H54 (cell line): ENCODE measurements around the gene PCDH9.
A peak's percentile ranks its signal among the peaks of the same experiment; 100 is the strongest.

Experiments
- DNase-seq: peaks from one replicate; pipeline ENCODE4 v3.0.0; 2011; ENCODE audit warnings: low spot score, mixed read lengths; ENCODE audit not compliant: insufficient read length
- FAIRE-seq: peaks from 3 replicates; lab custom pipeline; 2011; peaks lifted over from hg19 to GRCh38; lab: Jason Lieb, UNC
- POLR2A ChIP-seq: IDR thresholded peaks from 2 replicates; pipeline ENCODE4 v1.6.1; 2011; ENCODE audit warnings: low read depth, mild to moderate bottlenecking, low read length

PCDH9 gene

GRCh38 chr13:66407128-66407527 is 823.0 kb downstream of the PCDH9 start:
- TF ChIP-seq POLR2A: no peak
- FAIRE-seq (no peak), DNase-seq (no peak)

GRCh38 chr13:66405908-66406802 is 824.0 kb downstream of the PCDH9 start:
- TF ChIP-seq POLR2A: no peak
- DNase-seq (no peak), FAIRE-seq (peak; percentile 60)

GRCh38 chr13:66402546-66402945 is 827.6 kb downstream of the PCDH9 start:
- no peak for TF ChIP-seq POLR2A
- FAIRE-seq (no peak), DNase-seq (no peak)

GRCh38 chr13:66402066-66402465 is 828.1 kb downstream of the PCDH9 start:
- FAIRE-seq (no peak), DNase-seq (no peak)
- TF ChIP-seq POLR2A: no peak

- no peak for FAIRE-seq
- TF ChIP-seq POLR2A: no peak
- DNase-seq: no peak
These were observed 829.8 kb downstream of the PCDH9 start for GRCh38 chr13:66400292-66400691.

GRCh38 chr13:66399873-66400272 is 830.3 kb downstream of the PCDH9 start:
- no peak for TF ChIP-seq POLR2A
- FAIRE-seq (no peak), DNase-seq (no peak)

GRCh38 chr13:66397133-66397532 is 833.0 kb downstream of the PCDH9 start:
- FAIRE-seq (no peak), DNase-seq (no peak)
- TF ChIP-seq POLR2A: no peak

GRCh38 chr13:66391322-66391721 is 838.8 kb downstream of the PCDH9 start:
- no peak for TF ChIP-seq POLR2A
- no peak for FAIRE-seq
- no peak for DNase-seq

- no peak for TF ChIP-seq POLR2A
- FAIRE-seq (no peak), DNase-seq (no peak)
These were observed 851.2 kb downstream of the PCDH9 start for GRCh38 chr13:66378894-66379293.

- TF ChIP-seq POLR2A: no peak
- FAIRE-seq: no peak
- no peak for DNase-seq
These were observed 852.6 kb downstream of the PCDH9 start for GRCh38 chr13:66377569-66377968.

GRCh38 chr13:66375756-66376155 is 854.4 kb downstream of the PCDH9 start:
- DNase-seq (no peak), FAIRE-seq (no peak)
- TF ChIP-seq POLR2A: no peak

- TF ChIP-seq POLR2A: no peak
- no peak for DNase-seq
- FAIRE-seq: no peak
These were observed 860.5 kb downstream of the PCDH9 start for GRCh38 chr13:66369666-66370065.

- FAIRE-seq: no peak
- DNase-seq: no peak
- no peak for TF ChIP-seq POLR2A
These were observed 862.8 kb downstream of the PCDH9 start for GRCh38 chr13:66367356-66367755.

- no peak for FAIRE-seq
These were observed 865.0 kb downstream of the PCDH9 start for GRCh38 chr13:66365101-66365500.

GRCh38 chr13:66364346-66364745 is 865.8 kb downstream of the PCDH9 start:
- no peak for TF ChIP-seq POLR2A
- FAIRE-seq (no peak), DNase-seq (no peak)

More at GRCh38 chr13:66365101-66365500, 865.0 kb downstream of the PCDH9 start:
- TF ChIP-seq POLR2A: no peak
- no peak for DNase-seq

GRCh38 chr13:66362485-66362884 is 867.7 kb downstream of the PCDH9 start:
- no peak for DNase-seq
- no peak for FAIRE-seq
- no peak for TF ChIP-seq POLR2A
